Raji (cell line): Measurements from ENCODE around the gene SMC4.

ENCODE experiments used
- POLR2A ChIP-seq: IDR thresholded peaks from 2 replicates; pipeline ENCODE4 v1.6.1; 2011; ENCODE audit warnings: low read depth, low read length, control low read depth; ENCODE audit not compliant: insufficient read depth

SMC4 gene

DNA sequence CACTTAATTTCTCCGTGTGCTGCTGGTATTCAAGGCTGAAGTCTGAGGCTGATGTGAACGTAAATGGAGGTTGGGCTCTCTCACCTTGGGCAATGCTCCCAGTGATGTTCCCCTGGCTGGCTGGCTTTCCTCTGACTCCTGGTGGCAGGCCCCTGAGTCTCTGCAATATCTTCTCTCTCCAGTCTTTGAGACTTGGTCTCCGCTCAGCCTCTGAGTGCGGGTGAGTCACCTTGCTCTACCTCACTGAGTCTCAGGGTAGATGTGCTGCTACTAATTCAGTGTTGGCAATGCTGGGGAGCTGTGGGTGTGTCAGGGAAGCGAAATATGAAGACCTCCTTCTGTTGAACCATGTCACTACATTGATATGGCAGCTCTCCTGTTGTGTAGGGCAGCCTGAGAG, 81.5 kb downstream of the SMC4 start:
- TF ChIP-seq POLR2A, result no peak

DNA sequence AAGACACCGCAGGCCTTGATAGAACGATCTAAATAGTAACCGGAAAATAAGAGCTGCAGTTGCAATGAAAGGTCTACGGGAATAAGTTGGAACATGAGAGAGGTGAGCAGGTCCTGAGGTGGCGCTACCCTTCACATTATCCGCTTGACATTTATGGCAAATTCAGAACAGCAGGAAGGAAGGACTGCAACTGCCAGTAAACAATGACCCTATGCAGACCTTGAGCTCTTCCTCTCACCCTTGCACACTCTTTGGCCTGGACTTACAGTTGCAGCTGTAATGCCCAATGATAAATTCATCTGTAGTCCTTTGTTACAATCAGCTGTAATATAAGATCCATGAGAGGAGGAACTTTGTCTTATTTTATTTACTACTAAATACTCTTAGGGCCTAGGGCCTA, 82.4 kb downstream of the SMC4 start:
- TF ChIP-seq POLR2A, result no peak

DNA sequence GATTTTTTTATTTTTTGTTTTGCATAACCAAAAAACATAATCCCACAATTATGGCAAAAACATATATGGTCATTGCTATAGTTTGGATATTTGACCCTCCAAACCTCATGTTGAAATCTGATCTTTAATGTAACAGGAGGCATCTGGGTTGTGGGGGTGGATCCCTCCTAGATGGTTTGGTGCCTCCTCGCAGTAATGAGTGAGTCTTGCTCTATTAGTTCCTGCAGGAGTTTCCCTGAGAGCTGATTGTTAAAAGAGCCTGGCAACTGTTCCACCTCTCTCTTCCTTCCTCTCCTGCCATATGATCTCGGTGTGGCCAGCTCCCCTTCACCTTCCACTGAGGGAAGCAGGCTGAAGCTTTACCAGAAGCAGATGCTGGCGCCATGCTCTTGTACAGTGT, 83.3 kb downstream of the SMC4 start:
- no peak for TF ChIP-seq POLR2A
